Measurements from ENCODE around the gene VSNL1. TPM values are rescaled to one million over a fixed set of nuclear protein-coding genes. Genes with fewer than 3 reads are reported as not detected.

VSNL1 gene
- total RNA-seq, 1 donor from 2014 or later: 94.4 TPM

GRCh38 chr2:17536416-17536815 lies 4.1 kb upstream of the VSNL1 start:
- no peaks in the 10 kb centered on the region for H3K36me3 ChIP-seq
- Mint-ChIP-seq H3K4me3 (no peak overlapping the region), H3K27ac (no peak overlapping the region), H3K36me3 (no peaks in the 10 kb centered on the region), H3K9me3 (no peaks in the 10 kb centered on the region), H3K4me1 (peaks cover 27% of the 10 kb centered on the region), H3K27me3 (ENCODE audit: insufficient read depth, low read depth) (peaks cover 20% of the 10 kb centered on the region)
- peaks cover 28% of the 10 kb centered on the region for H3K27me3 ChIP-seq
- no peak overlapping the region for H2AFZ ChIP-seq (replicated peaks)
- peaks cover 6% of the 10 kb centered on the region for H3K79me2 ChIP-seq (ENCODE audit: low read depth)
- H4K20me1 ChIP-seq (ENCODE audit: low read depth): no peaks in the 10 kb centered on the region
- H3K9me3 ChIP-seq (ENCODE audit: low read depth): no peaks in the 10 kb centered on the region
- H3K4me1 ChIP-seq: peaks cover 3% of the 10 kb centered on the region
- TF ChIP-seq EZH2phosphoT487 (IDR thresholded peaks at IDR 0.05) (no peak), CTCF (IDR thresholded peaks at IDR 0.05) (no peak), EZH2 (IDR thresholded peaks at IDR 0.05) (no peak)
- peaks cover 39% of the 10 kb centered on the region for H3F3A ChIP-seq (ENCODE audit: low read depth)
- no peak overlapping the region for H3K4me3 ChIP-seq
- no peak for DNase-seq (ENCODE audit: low spot score)
- H3K4me2 ChIP-seq: no peak overlapping the region
- no peak overlapping the region for H3K27ac ChIP-seq
- no peak overlapping the region for H3K9ac ChIP-seq

GRCh38 chr2:17538022-17538843 lies 2.3 kb upstream of the VSNL1 start:
- no peaks in the 10 kb centered on the region for H3K36me3 Mint-ChIP-seq
- TF ChIP-seq EZH2 (IDR thresholded peaks at IDR 0.05) (peak; percentile 39), EZH2phosphoT487 (IDR thresholded peaks at IDR 0.05) (peak; percentile 40), CTCF (IDR thresholded peaks at IDR 0.05) (no peak)
- H3K27ac Mint-ChIP-seq: no peak overlapping the region
- no peaks in the 10 kb centered on the region for H4K20me1 ChIP-seq (ENCODE audit: low read depth)
- H3K9ac ChIP-seq: no peak overlapping the region
- no peaks in the 10 kb centered on the region for H3K9me3 Mint-ChIP-seq
- no peaks in the 10 kb centered on the region for H3K9me3 ChIP-seq (ENCODE audit: low read depth)
- no peaks in the 10 kb centered on the region for H3K36me3 ChIP-seq
- H3K4me2 ChIP-seq: peak overlapping the region; percentile 99
- H3K4me1 Mint-ChIP-seq: peaks cover 36% of the 10 kb centered on the region
- peaks cover 52% of the 10 kb centered on the region for H3F3A ChIP-seq (ENCODE audit: low read depth)
- H3K4me3 Mint-ChIP-seq: peak overlapping the region; percentile 88
- H3K4me3 ChIP-seq: peak overlapping the region; percentile 77
- H3K79me2 ChIP-seq (ENCODE audit: low read depth): peaks cover 24% of the 10 kb centered on the region
- peak overlapping the region; percentile 92 for H2AFZ ChIP-seq (replicated peaks)
- peak; percentile 67 for DNase-seq (ENCODE audit: low spot score)
- peaks cover 15% of the 10 kb centered on the region for H3K4me1 ChIP-seq
- H3K27ac ChIP-seq: no peak overlapping the region
- H3K27me3 ChIP-seq: peaks cover 28% of the 10 kb centered on the region
- H3K27me3 Mint-ChIP-seq (ENCODE audit: insufficient read depth, low read depth): peaks cover 32% of the 10 kb centered on the region

DNA sequence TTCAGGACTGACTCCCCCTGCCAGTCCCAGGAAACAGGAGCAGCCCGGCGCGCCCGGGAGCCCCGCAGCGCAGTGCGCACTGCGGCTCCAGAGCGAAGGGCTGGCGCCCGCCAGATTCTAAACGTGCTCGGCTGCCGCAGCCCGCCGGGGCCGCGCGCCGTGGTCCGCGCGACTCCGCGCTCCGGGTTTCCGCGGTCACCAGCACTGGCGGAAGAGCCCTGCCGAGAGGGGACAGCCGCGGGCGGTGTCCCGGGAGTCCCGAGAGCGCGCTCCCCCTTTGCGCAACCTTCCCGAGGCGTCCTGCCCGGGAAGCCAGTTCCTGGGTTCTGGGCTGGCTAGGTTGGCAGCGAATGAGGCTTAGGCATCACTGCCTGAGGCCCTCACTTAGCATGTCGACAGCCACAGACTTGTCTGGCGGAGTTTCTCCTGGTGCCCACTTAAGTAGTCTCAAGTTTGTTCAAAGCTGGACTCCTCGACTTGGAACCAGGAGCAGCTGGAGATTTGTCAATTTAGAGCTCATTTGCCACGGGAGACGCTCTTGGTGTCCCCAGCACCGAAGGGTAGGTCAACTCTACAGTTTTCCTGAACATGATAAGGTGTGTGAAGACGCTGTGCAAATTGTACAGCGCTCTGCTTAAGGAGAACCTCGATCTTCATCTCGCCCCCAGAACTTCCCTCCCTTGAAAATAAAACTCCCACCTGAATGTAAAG lies 1.5 kb upstream of the VSNL1 start:
- Histone ChIP-seq H3K79me2 (ENCODE audit: low read depth) (peaks cover 32% of the 10 kb centered on the region), H3K4me3 (peak overlapping the region; percentile 77), H3K4me1 (peaks cover 23% of the 10 kb centered on the region), H3F3A (ENCODE audit: low read depth) (peaks cover 60% of the 10 kb centered on the region), H3K27ac (no peak overlapping the region), H3K27me3 (peaks cover 28% of the 10 kb centered on the region), H4K20me1 (ENCODE audit: low read depth) (no peaks in the 10 kb centered on the region), H3K9me3 (ENCODE audit: low read depth) (no peaks in the 10 kb centered on the region), H3K9ac (no peak overlapping the region), H3K36me3 (no peaks in the 10 kb centered on the region), H2AFZ (replicated peaks) (peak overlapping the region; percentile 92), H3K4me2 (peak overlapping the region; percentile 99)
- H3K27ac Mint-ChIP-seq: no peak overlapping the region
- peaks cover 33% of the 10 kb centered on the region for H3K27me3 Mint-ChIP-seq (ENCODE audit: insufficient read depth, low read depth)
- peak; percentile 87 for DNase-seq (ENCODE audit: low spot score)
- TF ChIP-seq EZH2phosphoT487 (IDR thresholded peaks at IDR 0.05) (peak; percentile 26), EZH2 (IDR thresholded peaks at IDR 0.05) (peak; percentile 74), CTCF (IDR thresholded peaks at IDR 0.05) (no peak)
- H3K36me3 Mint-ChIP-seq: no peaks in the 10 kb centered on the region
- H3K4me3 Mint-ChIP-seq: peak overlapping the region; percentile 92
- H3K4me1 Mint-ChIP-seq: peaks cover 41% of the 10 kb centered on the region
- no peaks in the 10 kb centered on the region for H3K9me3 Mint-ChIP-seq
